K562 (cell line): ENCODE data around the gene EHBP1.

Experiments
- ADNP ChIP-seq: fragments of 200-800 bp; sonication (Bioruptor generic); IDR thresholded peaks from 2 replicates; pipeline ENCODE4 v1.6.1; 2016; ENCODE audit warnings: missing genetic modification characterization, missing compliant biosample characterization
- NFE2L1 ChIP-seq: fragments of 450-650 bp; IDR thresholded peaks from 2 replicates; pipeline ENCODE4 v1.6.1; 2016; ENCODE audit warnings: missing genetic modification characterization, low read depth, mild to moderate bottlenecking, missing compliant biosample characterization, moderate library complexity, borderline replicate concordance
- NONO ChIP-seq, 2 experiments: fragments of 200-400 bp in 1 of 2; fragments of 450-650 bp in 1 of 2; formaldehyde crosslinking in 1 of 2; IDR thresholded peaks; 2 replicates each; pipeline ENCODE4 v1.6.1; 2017; ENCODE audit warnings: low read depth in 2 of 2, mild to moderate bottlenecking in 2 of 2, moderate library complexity in 2 of 2, low read length in 1 of 2
- SP1 ChIP-seq: sonication (generic); formaldehyde crosslinking; IDR thresholded peaks from 2 replicates; pipeline ENCODE4 v1.8.1; 2022; ENCODE audit warnings: mild to moderate bottlenecking, missing genetic modification reagents
- TCF7L2 ChIP-seq: fragments of 150-350 bp; IDR thresholded peaks from 2 replicates; pipeline ENCODE4 v1.6.1; 2016; ENCODE audit warnings: low read depth, mild to moderate bottlenecking, low read length, moderate library complexity
- TF ChIP-seq, protein P1 (sequence below): sonication (generic); formaldehyde crosslinking; IDR thresholded peaks from 2 replicates; pipeline ENCODE4 v1.8.1; 2022; ENCODE audit warnings: missing genetic modification reagents
- TF ChIP-seq, protein P2 (sequence below): sonication (generic); formaldehyde crosslinking; IDR thresholded peaks from 2 replicates; pipeline ENCODE4 v1.8.1; 2023; ENCODE audit warnings: mild to moderate bottlenecking, missing genetic modification reagents
- TF ChIP-seq, protein P3 (sequence below), 2 experiments: fragments of 450-650 bp; formaldehyde crosslinking in 1 of 2; IDR thresholded peaks; 2 replicates each; pipeline versions ENCODE4 v1.4.0 to v1.6.1; 2014 to 2020; ENCODE audit warnings: mild to moderate bottlenecking in 2 of 2, borderline replicate concordance in 1 of 2, low read depth in 1 of 2
- TF ChIP-seq, protein P4 (sequence below): sonication (generic); formaldehyde crosslinking; IDR thresholded peaks from 2 replicates; pipeline ENCODE4 v1.8.0; 2022; ENCODE audit warnings: mild to moderate bottlenecking, missing genetic modification reagents
- TF ChIP-seq, protein P5 (sequence below), 2 experiments: fragments of 450-650 bp in 1 of 2; sonication (generic) in 1 of 2; formaldehyde crosslinking; conservative IDR thresholded peaks; 2 replicates each; pipeline versions ENCODE4 v1.4.0 to v1.8.1; 2020 to 2022; ENCODE audit warnings: mild to moderate bottlenecking in 1 of 2, missing genetic modification reagents in 1 of 2

DNA sequence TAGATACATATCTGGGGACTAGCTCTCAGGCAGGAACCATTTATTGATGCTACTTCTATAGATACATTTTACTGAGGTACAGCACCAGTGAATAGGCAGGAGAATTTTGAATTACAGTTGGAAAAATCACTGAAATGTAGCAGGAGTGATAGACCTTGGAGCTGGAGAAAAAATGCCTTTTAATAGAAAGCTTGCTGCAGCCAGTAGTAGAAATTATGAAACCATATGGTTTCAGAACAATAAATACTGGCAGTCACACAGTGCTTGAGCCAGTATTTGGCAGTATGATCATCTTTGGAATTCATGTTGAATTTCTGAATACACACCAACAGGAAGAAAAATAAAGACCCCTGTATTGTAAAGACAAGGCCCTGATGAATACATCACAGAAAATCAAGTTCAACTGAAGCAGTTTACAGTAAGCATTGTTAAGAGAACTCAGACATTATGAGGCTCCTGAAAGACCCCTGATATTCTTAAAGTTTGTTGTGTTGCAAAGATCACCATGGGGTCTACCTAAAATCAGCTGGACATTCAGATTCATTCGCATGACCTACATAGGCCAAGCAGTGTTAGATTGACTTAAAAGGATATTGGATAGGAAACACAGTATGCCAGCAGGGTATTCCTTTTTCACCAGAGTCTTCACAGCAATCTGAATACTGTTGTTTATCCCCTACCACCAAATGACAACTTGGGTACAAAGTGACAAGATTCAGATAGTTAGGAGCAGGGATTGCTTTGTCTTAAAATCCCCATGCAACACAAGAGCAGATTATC is 139.0 kb downstream of the EHBP1 start:
- TF ChIP-seq ADNP (tag) (no peak), TCF7L2 (no peak), NONO (IDR thresholded peaks at IDR 0.05; ENCODE audit: low read depth in 2 of 2, low read length in 1 of 2) (no peak), SP1 (CRISPR knock-in tag) (no peak), NFE2L1 (tag) (no peak)
- TF ChIP-seq, protein P1, sequence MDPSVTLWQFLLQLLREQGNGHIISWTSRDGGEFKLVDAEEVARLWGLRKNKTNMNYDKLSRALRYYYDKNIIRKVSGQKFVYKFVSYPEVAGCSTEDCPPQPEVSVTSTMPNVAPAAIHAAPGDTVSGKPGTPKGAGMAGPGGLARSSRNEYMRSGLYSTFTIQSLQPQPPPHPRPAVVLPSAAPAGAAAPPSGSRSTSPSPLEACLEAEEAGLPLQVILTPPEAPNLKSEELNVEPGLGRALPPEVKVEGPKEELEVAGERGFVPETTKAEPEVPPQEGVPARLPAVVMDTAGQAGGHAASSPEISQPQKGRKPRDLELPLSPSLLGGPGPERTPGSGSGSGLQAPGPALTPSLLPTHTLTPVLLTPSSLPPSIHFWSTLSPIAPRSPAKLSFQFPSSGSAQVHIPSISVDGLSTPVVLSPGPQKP (CRISPR knock-in tag), result no peak
- TF ChIP-seq, protein P2, sequence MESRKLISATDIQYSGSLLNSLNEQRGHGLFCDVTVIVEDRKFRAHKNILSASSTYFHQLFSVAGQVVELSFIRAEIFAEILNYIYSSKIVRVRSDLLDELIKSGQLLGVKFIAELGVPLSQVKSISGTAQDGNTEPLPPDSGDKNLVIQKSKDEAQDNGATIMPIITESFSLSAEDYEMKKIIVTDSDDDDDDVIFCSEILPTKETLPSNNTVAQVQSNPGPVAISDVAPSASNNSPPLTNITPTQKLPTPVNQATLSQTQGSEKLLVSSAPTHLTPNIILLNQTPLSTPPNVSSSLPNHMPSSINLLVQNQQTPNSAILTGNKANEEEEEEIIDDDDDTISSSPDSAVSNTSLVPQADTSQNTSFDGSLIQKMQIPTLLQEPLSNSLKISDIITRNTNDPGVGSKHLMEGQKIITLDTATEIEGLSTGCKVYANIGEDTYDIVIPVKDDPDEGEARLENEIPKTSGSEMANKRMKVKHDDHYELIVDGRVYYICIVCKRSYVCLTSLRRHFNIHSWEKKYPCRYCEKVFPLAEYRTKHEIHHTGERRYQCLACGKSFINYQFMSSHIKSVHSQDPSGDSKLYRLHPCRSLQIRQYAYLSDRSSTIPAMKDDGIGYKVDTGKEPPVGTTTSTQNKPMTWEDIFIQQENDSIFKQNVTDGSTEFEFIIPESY (CRISPR knock-in tag), result no peak
- TF ChIP-seq, protein P3, sequence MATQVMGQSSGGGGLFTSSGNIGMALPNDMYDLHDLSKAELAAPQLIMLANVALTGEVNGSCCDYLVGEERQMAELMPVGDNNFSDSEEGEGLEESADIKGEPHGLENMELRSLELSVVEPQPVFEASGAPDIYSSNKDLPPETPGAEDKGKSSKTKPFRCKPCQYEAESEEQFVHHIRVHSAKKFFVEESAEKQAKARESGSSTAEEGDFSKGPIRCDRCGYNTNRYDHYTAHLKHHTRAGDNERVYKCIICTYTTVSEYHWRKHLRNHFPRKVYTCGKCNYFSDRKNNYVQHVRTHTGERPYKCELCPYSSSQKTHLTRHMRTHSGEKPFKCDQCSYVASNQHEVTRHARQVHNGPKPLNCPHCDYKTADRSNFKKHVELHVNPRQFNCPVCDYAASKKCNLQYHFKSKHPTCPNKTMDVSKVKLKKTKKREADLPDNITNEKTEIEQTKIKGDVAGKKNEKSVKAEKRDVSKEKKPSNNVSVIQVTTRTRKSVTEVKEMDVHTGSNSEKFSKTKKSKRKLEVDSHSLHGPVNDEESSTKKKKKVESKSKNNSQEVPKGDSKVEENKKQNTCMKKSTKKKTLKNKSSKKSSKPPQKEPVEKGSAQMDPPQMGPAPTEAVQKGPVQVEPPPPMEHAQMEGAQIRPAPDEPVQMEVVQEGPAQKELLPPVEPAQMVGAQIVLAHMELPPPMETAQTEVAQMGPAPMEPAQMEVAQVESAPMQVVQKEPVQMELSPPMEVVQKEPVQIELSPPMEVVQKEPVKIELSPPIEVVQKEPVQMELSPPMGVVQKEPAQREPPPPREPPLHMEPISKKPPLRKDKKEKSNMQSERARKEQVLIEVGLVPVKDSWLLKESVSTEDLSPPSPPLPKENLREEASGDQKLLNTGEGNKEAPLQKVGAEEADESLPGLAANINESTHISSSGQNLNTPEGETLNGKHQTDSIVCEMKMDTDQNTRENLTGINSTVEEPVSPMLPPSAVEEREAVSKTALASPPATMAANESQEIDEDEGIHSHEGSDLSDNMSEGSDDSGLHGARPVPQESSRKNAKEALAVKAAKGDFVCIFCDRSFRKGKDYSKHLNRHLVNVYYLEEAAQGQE (IDR thresholded peaks at IDR 0.05; ENCODE audit: borderline replicate concordance), result no peak
- TF ChIP-seq, protein P3 (CRISPR knock-in tag; IDR thresholded peaks at IDR 0.05; ENCODE audit: low read depth), result no peak
- TF ChIP-seq, protein P4, sequence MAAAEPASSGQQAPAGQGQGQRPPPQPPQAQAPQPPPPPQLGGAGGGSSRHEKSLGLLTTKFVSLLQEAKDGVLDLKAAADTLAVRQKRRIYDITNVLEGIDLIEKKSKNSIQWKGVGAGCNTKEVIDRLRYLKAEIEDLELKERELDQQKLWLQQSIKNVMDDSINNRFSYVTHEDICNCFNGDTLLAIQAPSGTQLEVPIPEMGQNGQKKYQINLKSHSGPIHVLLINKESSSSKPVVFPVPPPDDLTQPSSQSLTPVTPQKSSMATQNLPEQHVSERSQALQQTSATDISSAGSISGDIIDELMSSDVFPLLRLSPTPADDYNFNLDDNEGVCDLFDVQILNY (CRISPR knock-in tag), result no peak
- TF ChIP-seq, protein P5, sequence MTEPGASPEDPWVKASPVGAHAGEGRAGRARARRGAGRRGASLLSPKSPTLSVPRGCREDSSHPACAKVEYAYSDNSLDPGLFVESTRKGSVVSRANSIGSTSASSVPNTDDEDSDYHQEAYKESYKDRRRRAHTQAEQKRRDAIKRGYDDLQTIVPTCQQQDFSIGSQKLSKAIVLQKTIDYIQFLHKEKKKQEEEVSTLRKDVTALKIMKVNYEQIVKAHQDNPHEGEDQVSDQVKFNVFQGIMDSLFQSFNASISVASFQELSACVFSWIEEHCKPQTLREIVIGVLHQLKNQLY (CRISPR knock-in tag; conservative IDR thresholded peaks at IDR 0.05), result no peak
